ENCODE measurements around the gene ADRA1B.

Gene ADRA1B

GRCh38 chr5:159915904-159916840 lies at the start of gene ADRA1B:
ADRA1B (plus strand) TSS chr5:159916482; CDS start chr5:159916906, 424 bp downstream.
- peak; percentile 11 to 53 (median 40) for DNase-seq (ENCODE audit: low read depth in 4 of 4, low spot score in 1 of 4)

- no peak for DNase-seq (ENCODE audit: low read depth in 4 of 4, low spot score in 1 of 4)
These were observed 42.6 kb upstream of the ADRA1B start for GRCh38 chr5:159873680-159874079.

- DNase-seq (ENCODE audit: low read depth in 4 of 4, low spot score in 1 of 4), result no peak
These were observed 42.0 kb upstream of the ADRA1B start for GRCh38 chr5:159874263-159874662.

GRCh38 chr5:159877016-159877415 lies 39.3 kb upstream of the ADRA1B start:
- no peak for DNase-seq (ENCODE audit: low read depth in 4 of 4, low spot score in 1 of 4)

- DNase-seq (ENCODE audit: low read depth in 4 of 4, low spot score in 1 of 4), result no peak
These were observed 38.3 kb upstream of the ADRA1B start for GRCh38 chr5:159877894-159878448.

- no peak for DNase-seq (ENCODE audit: low read depth in 4 of 4, low spot score in 1 of 4)
These were observed 37.3 kb upstream of the ADRA1B start for GRCh38 chr5:159878988-159879471.

- DNase-seq (ENCODE audit: low read depth in 4 of 4, low spot score in 1 of 4), result no peak
These were observed 35.6 kb upstream of the ADRA1B start for GRCh38 chr5:159880676-159881075.

- DNase-seq (ENCODE audit: low read depth in 4 of 4, low spot score in 1 of 4), result no peak
These were observed 34.3 kb upstream of the ADRA1B start for GRCh38 chr5:159881967-159882366.

- no peak for DNase-seq (ENCODE audit: low read depth in 4 of 4, low spot score in 1 of 4)
These were observed 32.7 kb upstream of the ADRA1B start for GRCh38 chr5:159883522-159883950.

- no peak for DNase-seq (ENCODE audit: low read depth in 4 of 4, low spot score in 1 of 4)
These were observed 31.2 kb upstream of the ADRA1B start for GRCh38 chr5:159884917-159885620.

GRCh38 chr5:159886296-159886695 lies 30.0 kb upstream of the ADRA1B start:
- DNase-seq (ENCODE audit: low read depth in 4 of 4, low spot score in 1 of 4), result no peak

GRCh38 chr5:159887050-159887449 lies 29.2 kb upstream of the ADRA1B start:
- DNase-seq (ENCODE audit: low read depth in 4 of 4, low spot score in 1 of 4), result no peak

- no peak for DNase-seq (ENCODE audit: low read depth in 4 of 4, low spot score in 1 of 4)
These were observed 27.4 kb upstream of the ADRA1B start for GRCh38 chr5:159888860-159889259.

GRCh38 chr5:159890141-159890540 lies 26.1 kb upstream of the ADRA1B start:
- no peak for DNase-seq (ENCODE audit: low read depth in 4 of 4, low spot score in 1 of 4)

GRCh38 chr5:159891371-159891770 lies 24.9 kb upstream of the ADRA1B start:
- no peak for DNase-seq (ENCODE audit: low read depth in 4 of 4, low spot score in 1 of 4)

- no peak for DNase-seq (ENCODE audit: low read depth in 4 of 4, low spot score in 1 of 4)
These were observed 23.1 kb upstream of the ADRA1B start for GRCh38 chr5:159893040-159893695.

- no peak for DNase-seq (ENCODE audit: low read depth in 4 of 4, low spot score in 1 of 4)
These were observed 22.0 kb upstream of the ADRA1B start for GRCh38 chr5:159894149-159894720.

GRCh38 chr5:159897786-159898393 lies 18.4 kb upstream of the ADRA1B start:
- DNase-seq (ENCODE audit: low read depth in 4 of 4, low spot score in 1 of 4), result no peak

- DNase-seq (ENCODE audit: low read depth in 4 of 4, low spot score in 1 of 4), result no peak
These were observed 16.9 kb upstream of the ADRA1B start for GRCh38 chr5:159899067-159900049.
